Esophagus muscularis mucosa (tissue), 3 donors: ENCODE data around the gene TMEM248.

Experiments used
- CTCF ChIP-seq, 3 experiments: fragments of 200-600 bp in 2 of 3; fragments of 450-650 bp in 1 of 3; sonication (generic) in 2 of 3; IDR thresholded peaks; one replicate each; pipeline ENCODE4 v1.5.1; 2017 to 2019; ENCODE audit warnings: antibody characterized with exemption in 3 of 3, mild to moderate bottlenecking in 2 of 3, moderate library complexity in 1 of 3
- EP300 ChIP-seq: sonication (generic); formaldehyde crosslinking; IDR thresholded peaks from one replicate; pipeline ENCODE4 v1.6.1; 2017; ENCODE audit warnings: antibody characterized with exemption

GRCh38 chr7:66919704-66920103 lies 1.3 kb upstream of the TMEM248 start:
- no peak for TF ChIP-seq CTCF (IDR thresholded peaks at IDR 0.05)
- no peak for TF ChIP-seq EP300
